A549 (cell line): ENCODE measurements around the gene XRCC5.

Source experiments
- CTCF ChIP-seq: fragments of >200 bp; sonication (Bioruptor Twin); formaldehyde crosslinking; IDR thresholded peaks from 3 replicates; pipeline ENCODE4 v1.5.1; 2016
- ESRRA ChIP-seq: fragments of 150-350 bp; IDR thresholded peaks from 2 replicates; pipeline ENCODE4 v1.6.1; 2014; ENCODE audit warnings: mild to moderate bottlenecking, low read length, borderline replicate concordance
- HMGXB4 ChIP-seq: fragments of 250-450 bp; sonication (Bioruptor Pico); IDR thresholded peaks from 2 replicates; pipeline ENCODE4 v1.5.0; 2021; ENCODE audit warnings: mild to moderate bottlenecking, moderate library complexity, borderline replicate concordance
- JUN ChIP-seq, 2 experiments: fragments of >200 bp; sonication (Bioruptor Twin); formaldehyde crosslinking; IDR thresholded peaks; 2 replicates in 1 of 2; 3 replicates in 1 of 2; pipeline ENCODE4 v1.6.1; 2016 to 2017
- JUNB ChIP-seq: fragments of >200 bp; sonication (Bioruptor Twin); formaldehyde crosslinking; IDR thresholded peaks from 2 replicates; pipeline ENCODE4 v1.6.1; 2016
- MAZ ChIP-seq: fragments of 150-350 bp; IDR thresholded peaks from 2 replicates; pipeline ENCODE4 v1.6.1; 2014; ENCODE audit warnings: antibody characterized with exemption, low read depth, low read length, borderline replicate concordance
- NR3C1 ChIP-seq: fragments of >200 bp; sonication (Bioruptor Twin); formaldehyde crosslinking; IDR thresholded peaks from 3 replicates; pipeline ENCODE4 v1.6.1; 2017
- POLR2A ChIP-seq: IDR thresholded peaks from 2 replicates; pipeline ENCODE4 v1.6.1; 2012; ENCODE audit warnings: mild to moderate bottlenecking, low read length
- RAD21 ChIP-seq, 2 experiments: fragments of >200 bp in 1 of 2; sonication (Bioruptor Twin) in 1 of 2; formaldehyde crosslinking in 1 of 2; IDR thresholded peaks in 1 of 2; conservative IDR thresholded peaks in 1 of 2; 2 replicates in 1 of 2; 3 replicates in 1 of 2; pipeline ENCODE4 v1.6.1; 2012 to 2018; ENCODE audit warnings: inconsistent platforms in 1 of 2
- RNF2 ChIP-seq: fragments of 200-600 bp; sonication (generic); IDR thresholded peaks from 2 replicates; pipeline ENCODE4 v1.6.1; 2016; ENCODE audit warnings: low read depth, mild to moderate bottlenecking, antibody characterized with exemption, moderate library complexity, borderline replicate concordance
- SMC3 ChIP-seq: fragments of >200 bp; sonication (Bioruptor Twin); formaldehyde crosslinking; IDR thresholded peaks from 3 replicates; pipeline ENCODE4 v1.6.1; 2018; ENCODE audit warnings: inconsistent platforms
- SREBF2 ChIP-seq: fragments of 450-650 bp; IDR thresholded peaks from 2 replicates; pipeline ENCODE4 v1.6.1; 2014; ENCODE audit warnings: mild to moderate bottlenecking, moderate library complexity
- ZFP36 ChIP-seq: fragments of 450-650 bp; IDR thresholded peaks from 2 replicates; pipeline ENCODE4 v1.6.1; 2014; ENCODE audit warnings: borderline replicate concordance; ENCODE audit not compliant: partially characterized antibody

- TF ChIP-seq CTCF, result no peak
- no peak for TF ChIP-seq JUN (IDR thresholded peaks at IDR 0.05)
- no peak for TF ChIP-seq RAD21 (conservative IDR thresholded peaks at IDR 0.05 in 1 of 2, IDR thresholded peaks at IDR 0.05 in 1 of 2)
- no peak for TF ChIP-seq POLR2A
- no peak for TF ChIP-seq MAZ
- TF ChIP-seq HMGXB4, result no peak
- TF ChIP-seq SMC3, result no peak
- no peak for TF ChIP-seq JUNB
- no peak for TF ChIP-seq ESRRA
- TF ChIP-seq RNF2, result no peak
- no peak for TF ChIP-seq NR3C1
- no peak for TF ChIP-seq SREBF2
- no peak for TF ChIP-seq ZFP36
Measured at GRCh38 chr2:216183462-216183861, 74.3 kb downstream of the XRCC5 start.
